ENCODE measurements around the gene BCL7B.

GRCh38 chr7:73521636-73522104, 35.8 kb downstream of the BCL7B start:
- no peak for TF ChIP-seq POLR2A (IDR thresholded peaks at IDR 0.05)
- TF ChIP-seq CTCF (IDR thresholded peaks at IDR 0.05) = no peak
